GM19455 (cell line): ENCODE data around the gene ZC3H14.

Source experiments
- ATAC-seq: cut with Tn5 transposase; IDR thresholded peaks from one replicate; pipeline ENCODE4 v1.9.1; 2021; ENCODE audit not compliant: unreplicated experiment

Gene ZC3H14

DNA sequence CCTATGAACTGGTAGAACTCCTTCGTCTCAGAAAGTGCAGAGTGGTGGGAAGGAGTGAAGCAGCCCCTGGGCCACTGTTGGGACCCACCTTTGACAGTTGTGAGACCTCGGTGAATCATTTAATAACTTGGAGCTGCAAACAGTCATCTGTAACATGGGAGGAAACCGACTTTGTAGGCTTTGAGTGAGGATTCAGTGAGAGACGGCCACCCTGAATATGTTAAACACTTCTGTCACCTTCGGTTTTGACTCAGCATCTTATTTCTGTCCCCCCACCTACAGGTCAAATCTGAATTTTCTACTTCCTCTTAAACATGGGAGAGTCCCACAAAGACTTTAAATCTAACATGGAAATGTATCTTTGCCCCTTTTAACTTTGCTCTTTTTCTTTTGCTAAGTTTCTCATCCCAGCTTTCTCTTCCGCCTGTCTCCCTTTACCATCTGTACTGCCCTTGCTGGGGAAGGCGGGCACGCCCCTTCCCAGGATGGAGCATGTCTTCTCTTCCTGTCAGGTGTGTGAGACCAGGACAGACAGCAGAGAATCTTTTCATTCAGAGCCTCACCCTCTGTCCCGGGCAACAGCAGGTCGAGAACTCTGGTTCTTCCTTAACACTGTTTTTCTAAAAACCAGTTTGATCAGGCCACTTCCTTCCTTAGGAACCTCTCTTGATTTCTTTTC, 37.1 kb downstream of the ZC3H14 start:
- peak; percentile 90 for ATAC-seq

DNA sequence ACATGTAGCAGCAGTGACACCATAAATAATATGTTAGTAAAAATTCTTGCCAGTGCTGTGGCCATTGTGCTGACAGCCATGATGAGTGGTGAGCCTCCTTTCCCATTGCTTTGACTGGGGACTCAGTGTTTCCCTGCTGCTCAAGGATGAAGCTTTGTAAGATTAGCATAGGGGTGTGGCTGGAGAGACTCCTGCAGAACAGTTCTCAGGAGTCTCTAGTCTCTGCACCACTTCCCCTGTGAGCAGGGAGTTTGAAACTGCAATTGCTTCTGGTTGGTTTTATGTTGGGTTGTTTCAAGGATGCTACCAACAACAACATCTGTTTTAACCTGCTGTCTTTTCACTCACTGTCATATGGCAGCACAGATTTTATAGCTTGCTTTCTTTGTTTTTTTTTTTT, 41.4 kb downstream of the ZC3H14 start:
- ATAC-seq = peak; percentile 27

DNA sequence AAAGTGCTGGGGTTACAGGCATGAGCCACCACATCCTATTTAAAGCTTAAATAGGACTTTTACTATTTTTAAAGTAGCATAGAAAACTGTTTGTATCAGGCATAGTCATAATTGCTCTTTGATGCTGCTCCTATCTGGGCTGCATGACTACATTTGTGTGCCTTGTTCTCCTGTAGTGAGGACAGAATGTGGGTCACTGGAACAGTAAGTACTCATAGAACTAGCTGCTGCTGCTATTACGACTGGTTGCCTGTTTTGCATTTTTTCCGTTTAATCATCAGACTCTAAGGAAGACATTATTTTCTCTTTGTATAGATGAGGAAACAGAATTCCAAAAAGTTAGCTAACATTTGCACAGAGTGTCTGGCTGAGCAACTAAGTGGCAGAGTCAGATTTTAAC, 42.8 kb downstream of the ZC3H14 start:
- no peak for ATAC-seq

DNA sequence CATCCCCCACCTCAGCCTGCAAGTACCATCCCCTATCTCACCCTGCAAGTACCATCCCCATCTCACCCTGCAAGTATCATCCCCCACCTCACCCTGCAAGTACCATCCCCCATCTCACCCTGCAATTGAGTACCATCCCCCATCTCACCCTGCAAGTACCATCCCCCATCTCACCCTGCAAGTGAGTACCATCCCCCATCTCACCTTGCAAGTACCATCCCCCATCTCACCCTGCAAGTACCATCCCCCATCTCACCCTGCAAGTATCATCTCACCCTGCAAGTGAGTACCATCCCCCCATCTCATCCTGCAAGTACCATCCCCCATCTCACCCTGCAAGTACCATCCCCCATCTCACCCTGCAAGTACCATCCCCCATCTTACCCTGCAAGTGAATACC, 45.0 kb downstream of the ZC3H14 start:
- no peak for ATAC-seq

DNA sequence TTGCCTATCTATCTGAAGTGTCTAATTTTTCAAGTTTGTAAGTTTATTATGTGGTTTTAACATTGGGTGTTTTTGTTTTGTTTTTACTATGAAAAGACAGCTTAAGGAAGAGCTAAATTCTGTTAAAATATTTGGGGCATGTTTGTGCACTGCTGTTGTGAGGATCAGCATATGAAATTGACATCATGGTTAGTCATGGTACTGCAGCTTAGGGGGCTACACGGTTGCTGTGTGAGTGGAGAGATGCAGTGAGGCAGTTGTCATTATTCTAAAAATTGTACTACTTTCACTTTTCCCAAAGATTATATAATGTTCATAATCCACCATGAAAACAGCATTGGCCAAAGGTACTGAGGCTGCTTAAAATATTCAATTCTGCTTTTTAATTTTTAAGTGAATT, 49.0 kb downstream of the ZC3H14 start:
- ATAC-seq = no peak

DNA sequence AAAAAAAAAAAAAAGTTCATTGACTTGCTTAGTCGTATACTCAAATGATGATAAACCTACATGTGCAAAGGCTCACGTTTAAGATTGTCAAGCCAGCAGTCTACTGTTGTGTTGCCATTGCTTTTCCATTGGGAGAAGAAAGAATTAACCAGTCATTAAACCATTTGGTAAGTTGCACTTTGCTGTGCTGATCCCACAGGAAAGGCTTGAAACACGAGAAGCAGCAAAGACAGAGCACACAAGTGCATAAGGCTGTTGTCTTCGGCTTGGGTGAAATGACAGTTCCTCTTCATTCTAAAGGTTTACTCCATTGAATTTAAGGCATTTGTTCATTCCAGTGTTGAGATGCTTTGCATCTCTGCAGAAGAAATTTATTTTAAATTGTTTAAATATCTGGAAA, 50.1 kb downstream of the ZC3H14 start:
- no peak for ATAC-seq

DNA sequence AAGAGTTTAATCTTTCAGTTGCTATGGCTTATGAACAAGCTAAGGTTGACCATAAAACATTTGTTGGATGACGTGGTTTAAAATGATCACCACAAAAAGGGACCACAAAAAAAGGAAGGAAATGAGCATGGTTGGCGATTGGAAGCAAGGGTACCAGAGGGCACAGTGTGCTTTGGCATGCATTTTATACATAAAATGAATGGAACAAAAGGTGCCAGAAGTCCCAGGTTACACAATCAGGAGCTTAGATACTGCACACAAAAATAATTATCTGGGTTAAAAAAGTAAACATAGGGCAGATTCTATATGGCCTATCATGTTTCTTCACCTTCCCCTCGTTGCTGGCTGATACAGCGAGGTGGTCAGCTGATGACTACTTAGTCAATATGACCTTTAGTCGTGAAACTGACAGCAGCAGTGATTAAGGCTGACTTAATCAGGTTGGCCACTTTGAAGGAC, 50.7 kb downstream of the ZC3H14 start:
- ATAC-seq = no peak

DNA sequence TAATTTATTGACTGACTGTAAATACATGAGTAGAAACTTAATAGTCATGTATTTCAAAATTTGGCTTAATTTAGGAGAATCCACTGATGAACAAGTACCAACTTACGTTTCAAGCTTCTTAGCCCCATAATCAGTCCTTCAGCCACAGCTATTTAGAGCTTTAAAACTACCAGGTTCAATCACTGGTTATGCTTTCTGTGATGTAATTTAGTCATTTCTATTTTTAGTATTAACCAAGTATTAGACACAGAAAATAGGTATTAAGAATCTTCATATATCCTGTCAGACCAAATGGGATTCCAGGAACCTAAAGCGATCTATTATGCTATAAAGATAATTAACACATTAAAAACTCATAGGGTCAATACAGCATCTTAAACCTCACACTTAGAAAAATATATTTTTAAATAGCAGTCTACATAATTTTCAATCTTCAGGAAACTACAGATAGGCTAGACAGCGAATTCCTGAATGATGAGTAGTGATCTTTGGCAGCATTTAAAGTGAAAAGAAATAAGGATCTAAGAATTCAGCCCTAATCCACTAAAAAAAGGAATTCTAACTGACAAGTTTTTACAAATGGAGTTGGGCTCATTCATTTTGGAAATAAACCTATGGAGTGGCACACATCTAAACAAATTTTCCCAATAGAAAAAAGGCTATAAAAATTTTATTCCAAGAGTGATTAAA, 51.5 kb downstream of the ZC3H14 start:
- ATAC-seq = no peak

DNA sequence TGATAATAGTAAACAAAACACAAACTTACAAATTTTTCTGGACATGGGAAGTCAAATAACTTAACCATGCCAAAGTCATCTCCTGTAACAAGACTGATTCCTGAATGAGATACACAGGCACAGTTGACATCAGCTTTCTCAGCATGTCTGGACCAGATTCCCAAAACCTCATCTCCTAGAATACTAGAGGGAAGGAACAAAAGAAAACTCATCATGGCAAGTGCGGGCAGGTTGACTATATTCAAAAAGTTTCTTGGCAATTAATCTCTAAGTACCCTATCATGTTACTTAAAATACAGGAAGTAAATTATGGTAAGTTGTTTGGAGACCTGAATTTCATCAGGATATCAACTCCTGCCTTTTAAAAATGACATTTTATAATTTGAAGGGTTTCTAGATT, 53.9 kb downstream of the ZC3H14 start:
- no peak for ATAC-seq

DNA sequence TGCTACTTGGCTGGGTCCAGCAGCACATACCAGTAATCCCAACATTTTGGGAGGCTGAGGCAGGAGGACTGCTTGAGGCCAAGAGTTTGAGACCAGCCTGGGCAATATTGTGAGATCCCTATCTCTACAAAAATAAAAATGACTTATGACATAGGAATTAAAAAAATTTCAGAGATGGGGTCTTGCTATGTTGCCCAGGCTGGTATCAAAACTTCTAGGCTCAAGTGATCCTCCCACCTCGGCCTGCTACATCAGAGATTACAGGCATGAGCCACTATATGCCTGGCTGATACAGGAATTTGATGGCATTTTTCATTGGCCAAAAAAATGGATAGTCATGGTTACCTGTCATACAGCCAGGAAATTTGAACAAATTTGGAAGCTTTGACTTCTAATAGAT, 54.6 kb downstream of the ZC3H14 start:
- no peak for ATAC-seq

DNA sequence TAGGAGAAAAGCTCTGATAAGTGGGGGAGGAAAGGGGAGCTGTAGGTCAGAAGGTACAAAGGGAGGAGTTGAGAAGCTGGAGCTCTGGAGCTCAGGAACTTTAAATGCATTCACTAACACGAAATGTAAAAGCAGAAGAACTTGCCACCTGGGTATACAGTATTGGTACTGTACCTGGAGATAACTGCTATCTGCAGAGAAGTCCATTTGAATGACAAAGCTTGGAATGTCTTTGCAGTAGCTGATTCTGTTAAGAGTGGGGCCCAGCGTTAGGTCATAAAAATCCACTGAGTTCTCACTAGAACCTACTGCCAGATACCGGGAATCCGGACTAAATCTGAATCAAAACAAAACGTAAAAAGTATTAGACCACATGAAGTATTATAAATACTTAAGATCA, 55.6 kb downstream of the ZC3H14 start:
- no peak for ATAC-seq

DNA sequence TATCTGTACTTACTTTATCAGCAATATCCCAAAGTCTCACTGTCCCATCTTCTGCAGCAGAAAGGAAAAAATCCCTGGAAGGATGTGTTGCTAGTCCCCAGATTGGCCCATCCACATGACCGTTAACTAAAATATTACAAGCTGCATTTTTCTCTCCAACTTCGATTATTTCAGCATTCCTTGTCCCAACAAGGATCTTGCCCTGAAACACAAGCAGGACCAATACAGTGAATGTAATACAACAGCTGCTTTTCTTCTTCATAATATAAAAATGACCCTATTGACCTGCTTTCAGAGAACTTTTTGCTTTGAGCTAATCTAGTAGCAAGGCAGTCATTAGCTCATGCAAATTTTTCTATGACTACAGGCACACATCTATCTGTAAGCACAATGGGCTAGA, 58.3 kb downstream of the ZC3H14 start:
- ATAC-seq = no peak

DNA sequence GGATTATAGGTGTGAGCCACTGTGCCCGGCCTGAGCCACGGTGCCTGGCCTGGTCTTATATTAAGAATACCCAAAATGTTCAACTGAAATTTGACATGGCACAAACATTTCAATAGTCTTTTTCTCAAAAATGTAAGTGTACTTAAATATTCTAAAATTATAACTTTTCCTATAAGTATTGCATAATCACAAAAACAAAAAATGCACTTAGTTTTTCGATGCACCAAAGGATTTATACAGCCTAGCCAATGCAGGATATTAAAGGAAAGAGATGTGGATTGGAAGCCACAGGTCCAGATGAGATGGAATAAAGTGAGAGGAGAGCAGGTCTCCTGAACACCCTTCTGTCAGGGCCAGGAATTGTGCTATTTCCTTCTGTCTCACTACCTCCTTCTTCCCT, 62.8 kb downstream of the ZC3H14 start:
- ATAC-seq = no peak

DNA sequence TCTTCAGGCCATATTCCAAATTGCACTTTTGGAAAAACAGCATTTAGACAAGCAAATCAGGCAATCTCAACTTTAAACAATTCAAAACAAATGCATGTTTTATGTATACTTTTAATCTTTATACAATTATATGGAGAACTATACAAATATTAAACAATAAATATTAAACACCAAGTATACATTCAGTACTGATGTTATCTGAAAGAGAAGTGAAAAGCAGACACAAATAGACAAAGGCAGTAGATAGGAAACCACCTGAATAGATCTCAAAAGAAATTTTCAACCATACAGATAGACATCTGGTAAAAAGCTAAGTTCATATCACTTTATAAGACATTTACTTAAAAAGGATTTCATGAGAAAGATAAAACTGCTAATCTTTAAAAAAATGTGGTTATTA, 65.2 kb downstream of the ZC3H14 start:
- ATAC-seq = no peak

DNA sequence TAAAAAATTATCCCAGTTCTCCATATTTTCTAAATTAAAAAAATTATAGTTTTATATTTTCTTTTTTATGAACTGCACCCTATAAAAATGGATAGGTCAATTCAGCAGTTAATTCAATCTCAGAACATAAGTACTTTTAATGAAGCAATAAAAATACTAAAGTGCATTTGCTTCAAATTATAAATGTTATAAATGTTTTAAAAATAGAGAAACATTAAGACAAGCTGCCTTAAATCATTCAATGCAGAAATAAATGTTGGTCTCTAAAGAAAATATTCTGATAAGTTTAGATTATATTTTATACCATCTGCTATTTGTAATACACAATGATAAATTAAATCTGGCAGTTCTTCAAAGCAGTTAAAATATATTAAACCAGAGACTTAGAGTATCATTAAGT, 65.6 kb downstream of the ZC3H14 start:
- ATAC-seq = no peak

DNA sequence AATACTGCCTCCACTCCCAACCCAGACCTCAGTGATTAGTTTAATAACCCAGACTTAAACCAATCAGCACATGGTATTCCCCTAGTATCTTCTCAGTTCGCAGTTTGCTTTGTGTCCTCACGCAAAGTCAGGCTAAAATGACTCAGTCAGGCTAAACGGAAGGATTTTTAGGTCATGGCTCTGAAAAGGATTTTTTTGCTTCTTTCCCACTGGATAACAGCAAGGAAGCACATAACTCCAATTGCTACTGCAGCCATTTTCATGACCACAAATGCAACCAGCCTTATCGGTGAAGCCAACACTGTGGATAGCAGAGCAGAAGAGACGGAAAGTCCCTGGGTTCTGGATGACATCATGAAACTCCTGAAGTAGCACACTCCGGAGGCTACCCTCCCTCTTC, 67.7 kb downstream of the ZC3H14 start:
- peak; percentile 55 for ATAC-seq

DNA sequence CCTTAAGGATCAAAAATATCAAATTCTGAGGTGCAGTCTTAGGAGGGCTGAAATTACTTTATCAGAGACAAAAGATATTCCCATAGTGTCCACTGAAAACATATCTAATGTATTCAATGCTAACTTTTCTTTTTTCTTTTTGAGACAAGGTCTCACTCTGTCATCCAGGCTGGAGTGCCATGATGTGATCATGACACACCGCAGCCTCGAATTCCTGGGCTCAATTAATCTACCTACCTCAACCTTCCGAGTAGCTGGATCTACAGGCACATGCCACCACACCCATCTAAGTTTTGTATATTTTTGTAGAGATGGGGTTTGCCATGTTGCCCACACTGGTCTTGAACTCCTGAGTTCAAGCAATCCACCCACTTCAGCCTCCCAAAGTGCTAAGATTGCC, 68.3 kb downstream of the ZC3H14 start:
- ATAC-seq = no peak

DNA sequence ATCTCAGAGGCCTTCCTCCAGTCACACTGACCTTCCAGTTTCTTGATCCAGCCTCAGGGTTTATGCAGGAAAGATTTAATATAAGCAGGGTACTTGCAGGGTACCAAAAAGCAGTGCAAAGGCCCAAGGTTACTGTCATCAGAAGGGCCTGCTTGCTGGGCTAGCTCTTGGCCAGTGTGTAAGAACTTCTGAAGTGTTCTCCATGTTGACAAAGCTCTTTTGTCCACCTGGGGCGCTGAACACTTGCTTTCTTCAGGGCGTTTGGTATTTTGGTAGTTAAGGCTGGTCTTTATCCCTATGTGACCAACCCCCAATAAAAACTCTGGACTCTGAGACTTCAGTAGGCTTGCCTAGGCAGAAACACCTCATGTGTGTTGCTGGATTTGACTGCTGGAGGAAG, 69.7 kb downstream of the ZC3H14 start:
- no peak for ATAC-seq

DNA sequence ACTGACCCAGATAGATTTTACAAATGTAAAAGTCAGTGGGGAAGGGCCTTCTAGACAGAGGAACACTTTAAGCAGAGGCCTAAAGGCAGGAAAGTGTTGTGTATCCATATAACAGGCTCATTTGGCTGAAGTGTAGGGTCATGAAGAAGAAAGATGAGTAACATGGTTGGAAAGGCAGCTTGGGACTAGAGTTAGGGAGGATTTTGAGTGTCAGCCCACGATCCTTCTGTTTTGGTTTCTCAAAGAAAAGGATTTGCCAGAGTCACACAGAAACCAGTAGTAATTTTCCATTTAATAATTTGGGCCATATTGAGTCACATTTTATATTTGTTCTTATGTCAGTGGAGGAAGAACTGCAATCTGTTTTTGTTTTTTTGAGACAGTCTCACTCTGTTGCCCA, 76.4 kb downstream of the ZC3H14 start:
- no peak for ATAC-seq

DNA sequence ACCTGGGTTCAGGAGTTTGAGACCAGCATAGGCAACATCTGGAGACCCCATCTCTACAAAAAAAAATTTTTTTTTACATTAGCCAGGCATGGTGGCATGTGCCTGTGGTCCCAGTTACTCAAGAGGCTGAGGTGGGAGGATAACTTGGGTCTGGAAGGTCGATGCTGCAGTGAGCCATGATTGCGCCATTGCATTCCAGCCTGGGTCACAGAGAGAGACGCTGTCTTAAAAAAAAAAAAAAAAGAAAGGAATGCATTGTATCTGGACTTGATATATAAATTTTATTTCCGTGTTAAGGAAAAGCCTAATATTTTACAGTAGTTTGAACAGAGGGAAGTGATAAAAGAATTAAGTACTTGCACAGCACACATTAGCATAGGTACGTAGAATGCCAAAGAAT, 97.2 kb downstream of the ZC3H14 start:
- no peak for ATAC-seq

DNA sequence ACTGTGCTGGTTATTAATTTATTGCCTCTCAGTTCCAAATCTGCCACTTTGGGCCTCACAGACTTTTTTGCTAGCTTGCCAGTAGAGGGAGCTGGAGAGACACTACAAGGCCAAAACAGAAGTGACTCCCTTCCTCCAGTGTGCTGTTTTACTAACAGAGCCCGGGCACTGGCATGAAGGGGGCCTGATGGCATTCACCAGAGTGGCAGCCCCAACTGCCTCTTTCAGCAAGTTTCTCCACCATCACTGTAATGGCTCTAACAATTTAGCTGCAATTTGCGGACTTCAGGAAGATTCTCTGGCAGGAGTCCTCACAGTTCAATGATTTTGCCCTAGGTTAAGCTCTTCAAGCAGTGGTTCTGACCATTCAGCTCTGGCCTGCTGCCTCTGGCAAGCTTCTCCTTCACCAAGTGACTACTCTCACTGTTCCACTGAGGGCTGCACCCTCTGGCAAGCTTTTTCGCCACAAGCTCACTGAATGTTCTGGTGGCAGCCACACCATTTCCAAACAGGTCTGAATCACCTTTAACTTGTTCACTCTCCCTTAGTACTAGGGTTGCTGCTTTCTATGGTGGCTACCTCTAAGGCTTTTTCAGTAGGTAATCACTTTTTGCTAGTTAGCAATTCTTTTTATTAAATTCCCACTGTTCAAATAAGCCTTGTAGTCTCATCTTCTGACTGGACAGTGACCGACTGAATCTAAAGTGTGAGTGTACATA, 104.9 kb downstream of the ZC3H14 start:
- ATAC-seq = peak; percentile 81

DNA sequence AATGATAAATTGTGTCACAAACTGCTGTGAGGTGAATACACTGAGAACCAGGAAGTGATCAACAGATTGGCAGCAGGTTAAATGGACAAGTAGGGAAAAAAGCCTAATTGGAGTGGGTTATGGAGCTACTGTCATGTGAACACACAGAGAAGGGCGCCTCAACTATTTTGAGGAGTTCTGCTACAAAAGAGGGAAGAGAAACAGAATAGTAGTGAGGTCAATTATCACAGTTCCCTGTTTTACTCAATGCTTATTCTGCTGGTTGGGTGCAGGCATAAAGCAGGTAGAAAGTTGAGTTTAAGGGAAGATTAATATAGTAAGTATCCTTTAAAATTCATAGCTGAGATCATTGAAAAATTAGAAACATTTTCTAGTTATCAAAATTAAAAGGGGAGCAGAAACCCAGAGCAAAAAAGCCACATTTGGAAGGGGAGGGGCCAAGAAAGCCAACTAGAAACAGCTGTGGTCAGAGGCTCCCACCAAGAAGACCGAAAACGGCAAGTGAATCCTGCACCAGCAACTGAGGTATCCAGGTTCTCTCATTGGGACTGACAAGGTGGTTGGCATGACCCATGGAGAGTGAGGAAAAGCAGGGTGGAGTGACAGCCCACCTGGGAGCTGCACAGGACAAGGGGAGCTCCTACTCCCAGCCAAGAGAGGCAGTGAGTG, 105.7 kb downstream of the ZC3H14 start:
- peak; percentile 52 for ATAC-seq
